BLaER1 (cell line): ENCODE data around the gene HLCS.

Source experiments
- H3K27ac ChIP-seq: shearing (Covaris generic); formaldehyde crosslinking; 2 replicates; pipeline ENCODE4 v1.8.1; 2022
- H3K27me3 ChIP-seq: shearing (Covaris generic); formaldehyde crosslinking; 2 replicates; pipeline ENCODE4 v1.8.1; 2022
- H3K36me3 ChIP-seq: shearing (Covaris generic); formaldehyde crosslinking; 2 replicates; pipeline ENCODE4 v1.8.1; 2022
- H3K4me1 ChIP-seq: shearing (Covaris generic); formaldehyde crosslinking; 2 replicates; pipeline ENCODE4 v1.8.1; 2022
- H3K4me2 ChIP-seq: shearing (Covaris generic); formaldehyde crosslinking; 2 replicates; pipeline ENCODE4 v1.8.1; 2022
- H3K4me3 ChIP-seq: shearing (Covaris generic); formaldehyde crosslinking; 2 replicates; pipeline ENCODE4 v1.8.1; 2022
- H3K9ac ChIP-seq: shearing (Covaris generic); formaldehyde crosslinking; 2 replicates; pipeline ENCODE4 v1.8.1; 2022
- H3K9me3 ChIP-seq: shearing (Covaris generic); formaldehyde crosslinking; 2 replicates; pipeline ENCODE4 v1.8.1; 2022
- H4K20me1 ChIP-seq: shearing (Covaris generic); formaldehyde crosslinking; 2 replicates; pipeline ENCODE4 v1.8.1; 2022
- Cebpa-rat ChIP-seq: shearing (Covaris generic); IDR thresholded peaks from 2 replicates; pipeline ENCODE4 v1.8.1; 2022

Gene HLCS

GRCh38 chr21:36985751-36986594, 19.5 kb upstream of the HLCS start:
- peaks cover 15% of the 10 kb centered on the region for H3K4me1 ChIP-seq
- no peaks in the 10 kb centered on the region for H3K9me3 ChIP-seq
- H3K4me3 ChIP-seq: no peak overlapping the region
- peaks cover 10% of the 10 kb centered on the region; the same call in 1 of the 2 replicates for H3K27me3 ChIP-seq
- no peaks in the 10 kb centered on the region for H3K36me3 ChIP-seq
- no peak for TF ChIP-seq Cebpa-rat
- H3K27ac ChIP-seq: no peak overlapping the region
- H4K20me1 ChIP-seq: no peaks in the 10 kb centered on the region
- H3K9ac ChIP-seq: no peak overlapping the region
- H3K4me2 ChIP-seq: no peak overlapping the region

GRCh38 chr21:36981977-36982700, 15.7 kb upstream of the HLCS start:
- Histone ChIP-seq H3K9ac (no peak overlapping the region), H3K4me1 (peaks cover 43% of the 10 kb centered on the region), H3K27ac (no peak overlapping the region), H3K36me3 (no peaks in the 10 kb centered on the region), H3K4me3 (no peak overlapping the region), H3K4me2 (no peak overlapping the region), H3K27me3 (peaks cover 25% of the 10 kb centered on the region), H3K9me3 (no peaks in the 10 kb centered on the region), H4K20me1 (no peaks in the 10 kb centered on the region)
- TF ChIP-seq Cebpa-rat: no peak

DNA sequence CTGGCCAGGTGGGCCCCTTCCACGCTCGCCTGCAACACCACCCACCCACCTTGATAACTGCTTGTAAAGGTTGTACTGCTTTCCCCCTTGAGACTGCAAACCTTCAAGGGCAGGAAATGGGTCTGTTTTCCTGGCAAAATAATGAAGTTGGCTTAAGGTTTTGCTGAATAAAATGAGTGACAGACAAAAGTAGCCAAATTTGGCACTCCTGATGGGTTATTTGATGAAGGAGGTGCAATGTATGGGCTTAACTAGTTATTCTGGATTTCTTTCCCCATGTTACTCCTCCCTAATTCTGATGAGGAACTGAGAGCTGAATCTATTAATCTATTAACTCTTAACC, 14.6 kb upstream of the HLCS start:
- Histone ChIP-seq H3K27ac (no peak overlapping the region), H3K9me3 (no peaks in the 10 kb centered on the region), H3K9ac (0 out of 2 replicates have a peak overlapping the region, but pooled peaks have one; percentile 50), H3K4me3 (peak overlapping the region; percentile 62), H3K36me3 (no peaks in the 10 kb centered on the region), H4K20me1 (no peaks in the 10 kb centered on the region), H3K4me2 (peak overlapping the region; percentile 94), H3K4me1 (peaks cover 44% of the 10 kb centered on the region), H3K27me3 (peaks cover 25% of the 10 kb centered on the region)
- no peak for TF ChIP-seq Cebpa-rat

- Histone ChIP-seq H3K4me1 (peaks cover 44% of the 10 kb centered on the region), H3K9me3 (no peaks in the 10 kb centered on the region), H3K4me3 (peak overlapping the region; percentile 62), H3K27ac (no peak overlapping the region; the same call in 1 of the 2 replicates), H3K4me2 (peak overlapping the region; percentile 94), H4K20me1 (no peaks in the 10 kb centered on the region), H3K9ac (0 out of 2 replicates have a peak overlapping the region, but pooled peaks have one; percentile 50), H3K27me3 (peaks cover 25% of the 10 kb centered on the region), H3K36me3 (no peaks in the 10 kb centered on the region)
- no peak for TF ChIP-seq Cebpa-rat
Measured at GRCh38 chr21:36980280-36981048, 14.0 kb upstream of the HLCS start.

DNA sequence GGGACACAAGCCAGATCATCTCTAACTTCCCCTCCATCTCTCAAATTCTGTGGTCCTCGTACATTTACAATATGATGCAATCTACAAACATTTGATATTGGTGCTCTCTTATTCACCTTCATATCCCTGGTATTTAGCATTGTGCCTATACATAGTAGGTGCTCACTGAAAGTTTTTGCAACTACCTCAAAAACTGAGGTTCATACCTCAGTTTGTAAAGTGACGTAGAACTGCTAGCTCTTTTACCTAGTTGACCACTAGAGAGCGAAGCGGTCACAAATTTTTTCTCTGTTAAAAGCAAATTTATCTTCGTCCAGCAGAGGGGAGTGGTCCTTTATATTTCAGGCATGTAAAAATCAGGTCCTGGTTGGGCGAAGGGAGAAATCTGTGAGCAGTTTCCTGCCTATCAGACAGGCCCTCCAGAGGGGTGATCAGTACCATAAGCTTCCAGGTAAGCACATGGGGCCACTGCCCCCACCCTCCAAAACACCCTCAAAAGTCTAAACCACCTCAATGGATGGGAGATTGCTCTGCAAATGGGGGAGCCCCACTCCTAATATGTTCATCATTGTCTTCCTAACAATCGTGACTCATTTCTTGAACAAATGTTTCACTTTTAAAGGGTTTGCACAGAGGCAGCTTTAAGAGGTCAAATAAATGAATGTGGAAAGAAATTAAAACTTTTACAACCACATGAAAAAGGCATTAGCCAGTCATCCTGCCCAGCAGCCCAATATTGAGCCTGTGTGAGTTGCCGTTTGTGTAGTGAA, 10.6 kb upstream of the HLCS start:
- TF ChIP-seq Cebpa-rat: no peak
- Histone ChIP-seq H3K4me1 (peaks cover 44% of the 10 kb centered on the region), H3K36me3 (no peaks in the 10 kb centered on the region), H3K4me3 (no peak overlapping the region), H4K20me1 (no peaks in the 10 kb centered on the region), H3K27me3 (peaks cover 25% of the 10 kb centered on the region), H3K27ac (no peak overlapping the region), H3K9me3 (no peaks in the 10 kb centered on the region), H3K9ac (no peak overlapping the region), H3K4me2 (peak overlapping the region; percentile 41)

DNA sequence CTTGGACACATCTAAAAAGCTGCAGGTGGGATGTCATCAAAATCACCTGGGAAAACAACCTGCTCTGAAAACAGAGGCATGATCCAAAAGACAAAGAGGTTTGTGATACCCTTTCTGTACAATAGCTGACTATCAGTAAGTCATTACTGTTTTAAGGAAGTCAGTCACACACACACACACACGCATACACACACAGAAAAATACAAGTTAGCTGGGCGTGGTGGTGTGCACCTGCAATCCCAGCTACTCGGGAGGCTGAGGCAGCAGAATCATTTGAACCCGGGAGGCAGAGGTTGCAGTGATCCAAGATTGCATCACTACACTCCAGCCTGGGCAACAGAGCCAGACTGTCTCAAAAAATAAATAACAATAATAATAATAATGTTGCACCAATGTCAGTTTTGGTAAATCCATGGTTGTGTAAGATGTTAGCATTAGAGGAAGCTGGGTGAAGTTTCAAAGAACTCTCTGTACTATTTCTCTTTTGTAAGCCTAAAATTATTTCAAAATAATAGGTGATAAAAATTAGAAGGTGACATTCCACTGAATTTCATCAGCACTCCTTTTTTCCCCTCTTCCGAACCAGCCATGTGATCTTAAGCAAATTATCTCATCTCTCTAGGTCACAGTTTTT, 9.9 kb upstream of the HLCS start:
- no peak for TF ChIP-seq Cebpa-rat
- Histone ChIP-seq H3K27me3 (peaks cover 19% of the 10 kb centered on the region), H3K9ac (no peak overlapping the region), H3K27ac (no peak overlapping the region), H3K4me2 (no peak overlapping the region), H3K36me3 (no peaks in the 10 kb centered on the region), H4K20me1 (no peaks in the 10 kb centered on the region), H3K4me3 (no peak overlapping the region), H3K4me1 (peaks cover 43% of the 10 kb centered on the region), H3K9me3 (no peaks in the 10 kb centered on the region)

DNA sequence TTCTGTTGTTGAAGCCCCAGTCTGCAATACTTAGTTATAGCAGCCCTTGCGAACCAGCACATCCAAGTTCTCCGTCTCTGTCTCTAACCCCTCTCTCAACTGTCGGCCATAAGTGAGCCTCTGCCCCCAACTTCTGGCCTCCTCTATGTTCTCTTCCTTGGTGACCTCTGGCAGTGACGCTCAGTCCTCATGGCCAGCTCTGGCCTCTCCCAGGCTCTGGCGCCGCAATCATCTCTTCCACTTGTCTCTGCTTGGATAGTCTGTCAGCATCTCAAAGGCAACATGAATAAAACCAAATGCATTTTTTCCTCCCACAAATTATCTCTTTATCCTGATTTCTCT, 8.4 kb upstream of the HLCS start:
- Histone ChIP-seq H3K9me3 (no peaks in the 10 kb centered on the region), H3K36me3 (no peaks in the 10 kb centered on the region), H3K4me3 (no peak overlapping the region), H4K20me1 (no peaks in the 10 kb centered on the region), H3K27ac (no peak overlapping the region), H3K9ac (no peak overlapping the region), H3K4me1 (peaks cover 28% of the 10 kb centered on the region), H3K4me2 (no peak overlapping the region), H3K27me3 (peaks cover 6% of the 10 kb centered on the region; the same call in 1 of the 2 replicates)
- no peak for TF ChIP-seq Cebpa-rat

DNA sequence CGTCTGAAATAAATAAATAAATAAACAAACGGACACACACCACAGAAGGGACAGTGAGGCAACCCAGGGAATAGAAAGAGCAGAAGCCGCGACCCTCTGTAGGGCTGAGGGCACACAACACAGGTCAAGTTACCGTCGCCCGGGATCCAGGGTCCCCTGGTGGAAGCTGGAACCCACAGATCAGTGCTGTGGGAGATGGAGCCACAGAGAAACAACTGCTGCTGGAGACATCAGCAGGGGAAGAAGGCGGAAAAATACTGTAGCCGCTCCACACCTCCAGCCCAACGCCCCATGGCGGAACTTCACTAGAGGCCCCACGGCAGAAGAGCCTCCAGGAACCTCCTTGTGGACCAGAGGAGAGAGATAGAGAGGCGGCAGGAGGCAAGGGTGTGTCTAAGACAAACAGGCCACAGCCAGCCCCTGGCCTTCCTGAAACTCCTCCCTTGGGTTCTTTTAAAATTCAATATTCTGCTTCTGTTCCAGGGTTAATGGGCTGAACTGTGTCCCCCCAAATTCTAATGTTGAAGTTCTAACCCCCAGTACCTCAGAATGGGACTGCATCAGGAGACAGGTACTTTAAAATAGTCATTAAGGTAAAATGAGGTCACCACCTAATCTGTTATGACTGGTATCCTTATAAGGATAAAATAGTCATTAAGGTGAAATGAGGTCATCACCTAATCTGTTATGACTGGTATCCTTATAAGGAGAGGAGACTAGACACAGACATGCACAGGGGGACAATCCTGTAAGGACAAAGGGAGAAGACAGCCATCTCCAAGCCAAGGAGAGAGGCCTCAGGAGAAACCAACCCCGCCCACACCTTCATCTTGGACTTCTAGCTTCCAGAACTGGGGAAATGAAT, 7.7 kb upstream of the HLCS start:
- Histone ChIP-seq H3K4me2 (no peak overlapping the region), H3K4me1 (peaks cover 22% of the 10 kb centered on the region), H3K27me3 (peaks cover under 1% of the 10 kb centered on the region; the same call in 1 of the 2 replicates), H3K27ac (no peak overlapping the region), H3K36me3 (no peaks in the 10 kb centered on the region), H3K4me3 (no peak overlapping the region), H4K20me1 (no peaks in the 10 kb centered on the region), H3K9me3 (no peaks in the 10 kb centered on the region), H3K9ac (no peak overlapping the region)
- no peak for TF ChIP-seq Cebpa-rat
